GM18870 (cell line): ENCODE data around the gene PAXX.

Experiments used
- ATAC-seq: cut with Tn5 transposase; IDR thresholded peaks from one replicate; pipeline ENCODE4 v1.9.1; 2021; ENCODE audit warnings: moderate library complexity; ENCODE audit not compliant: unreplicated experiment

The PAXX gene

GRCh38 chr9:136952876-136953770, 39.1 kb upstream of the PAXX start:
- no peak for ATAC-seq

- ATAC-seq: no peak
Observed at GRCh38 chr9:136953771-136954269, 38.4 kb upstream of the PAXX start.

- no peak for ATAC-seq
Observed at GRCh38 chr9:136954270-136955083, 37.7 kb upstream of the PAXX start.

- no peak for ATAC-seq
Observed at GRCh38 chr9:136955202-136955942, 36.9 kb upstream of the PAXX start.

GRCh38 chr9:136955943-136956335, 36.3 kb upstream of the PAXX start:
- ATAC-seq: no peak

- no peak for ATAC-seq
Observed at GRCh38 chr9:136956604-136957003, 35.6 kb upstream of the PAXX start.

GRCh38 chr9:136957461-136957860, 34.8 kb upstream of the PAXX start:
- no peak for ATAC-seq

- no peak for ATAC-seq
Observed at GRCh38 chr9:136957901-136958300, 34.3 kb upstream of the PAXX start.

GRCh38 chr9:136958473-136958872, 33.7 kb upstream of the PAXX start:
- ATAC-seq: no peak

- no peak for ATAC-seq
Observed at GRCh38 chr9:136958898-136959850, 33.0 kb upstream of the PAXX start.

GRCh38 chr9:136960212-136960937, 31.8 kb upstream of the PAXX start:
- no peak for ATAC-seq

- ATAC-seq: no peak
Observed at GRCh38 chr9:136960938-136961275, 31.3 kb upstream of the PAXX start.

- no peak for ATAC-seq
Observed at GRCh38 chr9:136961279-136962065, 30.8 kb upstream of the PAXX start.

- no peak for ATAC-seq
Observed at GRCh38 chr9:136962163-136962562, 30.1 kb upstream of the PAXX start.

GRCh38 chr9:136962701-136963248, 29.4 kb upstream of the PAXX start:
- ATAC-seq: no peak

- no peak for ATAC-seq
Observed at GRCh38 chr9:136963341-136963740, 28.9 kb upstream of the PAXX start.

- no peak for ATAC-seq
Observed at GRCh38 chr9:136963751-136964150, 28.5 kb upstream of the PAXX start.

- ATAC-seq: no peak
Observed at GRCh38 chr9:136964171-136964689, 28.0 kb upstream of the PAXX start.
